ENCODE results near the gene PRRC2A.

Gene PRRC2A

DNA sequence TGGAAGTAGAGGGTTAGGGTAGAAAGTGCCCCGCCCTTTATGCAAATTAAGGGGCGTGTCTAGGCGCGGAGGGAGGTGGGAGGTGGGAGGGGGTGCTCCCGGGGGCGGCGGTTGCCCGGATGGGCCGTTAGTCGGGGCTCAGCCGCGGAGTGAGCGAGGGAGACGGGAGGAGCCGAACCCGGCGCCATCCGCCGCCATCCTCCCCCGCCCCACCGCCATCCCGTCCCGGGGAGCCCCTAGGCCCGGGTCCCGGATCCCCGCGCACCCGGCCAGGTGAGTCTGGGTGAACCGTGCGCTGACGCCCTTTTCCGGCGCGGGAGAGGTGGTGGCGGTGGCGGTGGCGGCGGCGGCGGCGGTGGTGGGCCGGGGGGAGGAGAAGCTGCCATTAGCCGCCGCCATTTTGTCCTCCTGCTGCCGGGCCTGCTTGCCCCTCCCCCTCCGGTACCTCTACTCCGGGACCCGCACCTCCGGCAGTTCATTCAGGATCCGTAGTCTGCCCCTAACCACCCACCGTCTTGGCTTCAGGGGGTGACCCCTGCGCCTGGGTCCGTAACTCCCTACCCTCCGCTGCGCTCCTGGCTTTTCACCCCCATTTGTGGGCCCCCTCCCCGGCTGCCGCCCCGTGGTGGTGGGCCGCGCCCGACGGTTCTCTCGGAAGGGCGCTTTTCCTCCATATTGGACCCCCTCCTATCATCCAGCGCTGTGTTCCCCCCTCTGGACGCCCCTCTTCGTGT is at the start of gene PRRC2A:
Gene PRRC2A, plus strand, starts transcription at position 130 of the 734 bp plus-strand sequence. CDS start 2,075 bp downstream, outside the sequence.
- H3K4me2 ChIP-seq (ENCODE audit: low read depth, low read length): peak within 1 kb of the TSS; percentile 71
- no peaks in the 10 kb centered on the region for H3K27me3 ChIP-seq (replicated peaks; ENCODE audit: insufficient read depth, low read length)
- H4K20me1 ChIP-seq (ENCODE audit: insufficient read depth, low read length): no peaks in the 10 kb centered on the region
- no peaks in the 10 kb centered on the region for H3K9me3 ChIP-seq (replicated peaks; ENCODE audit: insufficient read depth, low read length)
- DNase-seq: no peak
- H3K9ac ChIP-seq (ENCODE audit: low read length): peak within 1 kb of the TSS; percentile 97
- H3K27ac ChIP-seq (ENCODE audit: low read length): peak within 1 kb of the TSS; percentile 99
- H3K4me3 ChIP-seq (ENCODE audit: low read length): peak within 1 kb of the TSS; percentile 95
- H3K4me1 ChIP-seq (ENCODE audit: low read length): peaks cover 8% of the 10 kb centered on the region; the same call in 1 of the 2 replicates
- peaks cover 4% of the 10 kb centered on the region; the same call in 1 of the 2 replicates for H3K36me3 ChIP-seq (replicated peaks; ENCODE audit: insufficient read depth, low read length)
- peak within 1 kb of the TSS; percentile 63 for H2AFZ ChIP-seq (ENCODE audit: low read length)
- TF ChIP-seq EZH2 (optimal IDR thresholded peaks at IDR 0.05; ENCODE audit: low read depth, low read length) (no peak), EZH2phosphoT487 (IDR thresholded peaks at IDR 0.05; ENCODE audit: low read length) (no peak)
- peaks cover 52% of the 10 kb centered on the region for H3K79me2 ChIP-seq (ENCODE audit: low read length)
- H3F3A ChIP-seq (ENCODE audit: insufficient read depth, low read length): peaks cover 7% of the 10 kb centered on the region; the same call in 1 of the 2 replicates
- no peaks in the 10 kb centered on the region for H3K9me2 ChIP-seq (replicated peaks; ENCODE audit: insufficient read depth, low read length)

DNA sequence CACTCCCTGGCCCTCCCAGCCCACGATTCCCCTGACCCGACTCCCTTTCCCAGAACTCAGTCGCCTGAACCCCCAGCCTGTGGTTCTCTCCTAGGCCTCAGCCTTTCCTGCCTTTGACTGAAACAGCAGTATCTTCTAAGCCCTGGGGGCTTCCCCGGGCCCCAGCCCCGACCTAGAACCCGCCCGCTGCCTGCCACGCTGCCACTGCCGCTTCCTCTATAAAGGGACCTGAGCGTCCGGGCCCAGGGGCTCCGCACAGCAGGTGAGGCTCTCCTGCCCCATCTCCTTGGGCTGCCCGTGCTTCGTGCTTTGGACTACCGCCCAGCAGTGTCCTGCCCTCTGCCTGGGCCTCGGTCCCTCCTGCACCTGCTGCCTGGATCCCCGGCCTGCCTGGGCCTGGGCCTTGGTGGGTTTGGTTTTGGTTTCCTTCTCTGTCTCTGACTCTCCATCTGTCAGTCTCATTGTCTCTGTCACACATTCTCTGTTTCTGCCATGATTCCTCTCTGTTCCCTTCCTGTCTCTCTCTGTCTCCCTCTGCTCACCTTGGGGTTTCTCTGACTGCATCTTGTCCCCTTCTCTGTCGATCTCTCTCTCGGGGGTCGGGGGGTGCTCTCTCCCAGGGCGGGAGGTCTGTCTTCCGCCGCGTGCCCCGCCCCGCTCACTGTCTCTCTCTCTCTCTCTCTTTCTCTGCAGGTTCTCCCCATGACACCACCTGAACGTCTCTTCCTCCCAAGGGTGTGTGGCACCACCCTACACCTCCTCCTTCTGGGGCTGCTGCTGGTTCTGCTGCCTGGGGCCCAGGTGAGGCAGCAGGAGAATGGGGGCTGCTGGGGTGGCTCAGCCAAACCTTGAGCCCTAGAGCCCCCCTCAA is 48.2 kb upstream of the PRRC2A start, which contains the start of gene LTA:
Gene LTA, plus strand, starts transcription at position 249 of the 871 bp plus-strand sequence. Its CDS starts 454 bp downstream, at position 703.
- Histone ChIP-seq H3K9me3 (replicated peaks; ENCODE audit: insufficient read depth, low read length) (no peaks in the 10 kb centered on the region), H3K4me1 (ENCODE audit: low read length) (peaks cover 45% of the 10 kb centered on the region), H3F3A (ENCODE audit: insufficient read depth, low read length) (peaks cover 17% of the 10 kb centered on the region), H3K79me2 (ENCODE audit: low read length) (no peaks in the 10 kb centered on the region), H3K9ac (ENCODE audit: low read length) (peak within 1 kb of the TSS; percentile 42), H3K9me2 (replicated peaks; ENCODE audit: insufficient read depth, low read length) (no peaks in the 10 kb centered on the region), H3K27me3 (replicated peaks; ENCODE audit: insufficient read depth, low read length) (peaks cover 35% of the 10 kb centered on the region), H3K4me3 (ENCODE audit: low read length) (peak within 1 kb of the TSS; percentile 37), H2AFZ (ENCODE audit: low read length) (peak within 1 kb of the TSS; percentile 57), H4K20me1 (ENCODE audit: insufficient read depth, low read length) (no peaks in the 10 kb centered on the region), H3K27ac (ENCODE audit: low read length) (peak within 1 kb of the TSS; percentile 54; the same call in 1 of the 2 replicates), H3K36me3 (replicated peaks; ENCODE audit: insufficient read depth, low read length) (no peaks in the 10 kb centered on the region), H3K4me2 (ENCODE audit: low read depth, low read length) (peak within 1 kb of the TSS; percentile 59; the same call in 1 of the 2 replicates)
- TF ChIP-seq, protein P1, sequence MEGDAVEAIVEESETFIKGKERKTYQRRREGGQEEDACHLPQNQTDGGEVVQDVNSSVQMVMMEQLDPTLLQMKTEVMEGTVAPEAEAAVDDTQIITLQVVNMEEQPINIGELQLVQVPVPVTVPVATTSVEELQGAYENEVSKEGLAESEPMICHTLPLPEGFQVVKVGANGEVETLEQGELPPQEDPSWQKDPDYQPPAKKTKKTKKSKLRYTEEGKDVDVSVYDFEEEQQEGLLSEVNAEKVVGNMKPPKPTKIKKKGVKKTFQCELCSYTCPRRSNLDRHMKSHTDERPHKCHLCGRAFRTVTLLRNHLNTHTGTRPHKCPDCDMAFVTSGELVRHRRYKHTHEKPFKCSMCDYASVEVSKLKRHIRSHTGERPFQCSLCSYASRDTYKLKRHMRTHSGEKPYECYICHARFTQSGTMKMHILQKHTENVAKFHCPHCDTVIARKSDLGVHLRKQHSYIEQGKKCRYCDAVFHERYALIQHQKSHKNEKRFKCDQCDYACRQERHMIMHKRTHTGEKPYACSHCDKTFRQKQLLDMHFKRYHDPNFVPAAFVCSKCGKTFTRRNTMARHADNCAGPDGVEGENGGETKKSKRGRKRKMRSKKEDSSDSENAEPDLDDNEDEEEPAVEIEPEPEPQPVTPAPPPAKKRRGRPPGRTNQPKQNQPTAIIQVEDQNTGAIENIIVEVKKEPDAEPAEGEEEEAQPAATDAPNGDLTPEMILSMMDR (IDR thresholded peaks at IDR 0.05; ENCODE audit: low read length): no peak
- TF ChIP-seq EZH2phosphoT487 (IDR thresholded peaks at IDR 0.05; ENCODE audit: low read length) (no peak), EZH2 (optimal IDR thresholded peaks at IDR 0.05; ENCODE audit: low read depth, low read length) (no peak)
- DNase-seq: peak; percentile 48

DNA sequence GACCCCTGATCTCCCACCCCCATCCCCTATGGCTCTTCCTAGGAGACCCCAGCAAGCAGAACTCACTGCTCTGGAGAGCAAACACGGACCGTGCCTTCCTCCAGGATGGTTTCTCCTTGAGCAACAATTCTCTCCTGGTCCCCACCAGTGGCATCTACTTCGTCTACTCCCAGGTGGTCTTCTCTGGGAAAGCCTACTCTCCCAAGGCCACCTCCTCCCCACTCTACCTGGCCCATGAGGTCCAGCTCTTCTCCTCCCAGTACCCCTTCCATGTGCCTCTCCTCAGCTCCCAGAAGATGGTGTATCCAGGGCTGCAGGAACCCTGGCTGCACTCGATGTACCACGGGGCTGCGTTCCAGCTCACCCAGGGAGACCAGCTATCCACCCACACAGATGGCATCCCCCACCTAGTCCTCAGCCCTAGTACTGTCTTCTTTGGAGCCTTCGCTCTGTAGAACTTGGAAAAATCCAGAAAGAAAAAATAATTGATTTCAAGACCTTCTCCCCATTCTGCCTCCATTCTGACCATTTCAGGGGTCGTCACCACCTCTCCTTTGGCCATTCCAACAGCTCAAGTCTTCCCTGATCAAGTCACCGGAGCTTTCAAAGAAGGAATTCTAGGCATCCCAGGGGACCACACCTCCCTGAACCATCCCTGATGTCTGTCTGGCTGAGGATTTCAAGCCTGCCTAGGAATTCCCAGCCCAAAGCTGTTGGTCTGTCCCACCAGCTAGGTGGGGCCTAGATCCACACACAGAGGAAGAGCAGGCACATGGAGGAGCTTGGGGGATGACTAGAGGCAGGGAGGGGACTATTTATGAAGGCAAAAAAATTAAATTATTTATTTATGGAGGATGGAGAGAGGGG is 47.0 kb upstream of the PRRC2A start:
- no peak for DNase-seq
- no peak overlapping the region for H2AFZ ChIP-seq (ENCODE audit: low read length)
- no peak overlapping the region for H3K9ac ChIP-seq (ENCODE audit: low read length)
- peaks cover 45% of the 10 kb centered on the region for H3K27me3 ChIP-seq (replicated peaks; ENCODE audit: insufficient read depth, low read length)
- H3K9me2 ChIP-seq (replicated peaks; ENCODE audit: insufficient read depth, low read length): no peaks in the 10 kb centered on the region
- peaks cover 34% of the 10 kb centered on the region for H3K4me1 ChIP-seq (ENCODE audit: low read length)
- TF ChIP-seq, protein P1 (IDR thresholded peaks at IDR 0.05; ENCODE audit: low read length): no peak
- TF ChIP-seq EZH2phosphoT487 (IDR thresholded peaks at IDR 0.05; ENCODE audit: low read length): no peak
- no peak for TF ChIP-seq EZH2 (optimal IDR thresholded peaks at IDR 0.05; ENCODE audit: low read depth, low read length)
- no peak overlapping the region for H3K4me3 ChIP-seq (ENCODE audit: low read length)
- H3K4me2 ChIP-seq (ENCODE audit: low read depth, low read length): no peak overlapping the region
- H3K36me3 ChIP-seq (replicated peaks; ENCODE audit: insufficient read depth, low read length): no peaks in the 10 kb centered on the region
- H3K79me2 ChIP-seq (ENCODE audit: low read length): no peaks in the 10 kb centered on the region
- H3K9me3 ChIP-seq (replicated peaks; ENCODE audit: insufficient read depth, low read length): no peaks in the 10 kb centered on the region
- H3K27ac ChIP-seq (ENCODE audit: low read length): no peak overlapping the region
- H4K20me1 ChIP-seq (ENCODE audit: insufficient read depth, low read length): no peaks in the 10 kb centered on the region
- H3F3A ChIP-seq (ENCODE audit: insufficient read depth, low read length): peaks cover 8% of the 10 kb centered on the region
